GM12875 (cell line): ENCODE measurements around the gene HAUS5.

Source experiments
- H3K4me3 ChIP-seq: one replicate; pipeline ENCODE4 v1.5.1; 2011; ENCODE audit warnings: low read depth, low read length, control low read depth
- TF ChIP-seq, protein P1 (sequence below): IDR thresholded peaks from 2 replicates; pipeline ENCODE4 v1.5.1; 2011; ENCODE audit warnings: low read depth, mild to moderate bottlenecking, control low read depth, inconsistent platforms, low read length, moderate library complexity, borderline replicate concordance; ENCODE audit not compliant: insufficient read depth

HAUS5 gene

DNA sequence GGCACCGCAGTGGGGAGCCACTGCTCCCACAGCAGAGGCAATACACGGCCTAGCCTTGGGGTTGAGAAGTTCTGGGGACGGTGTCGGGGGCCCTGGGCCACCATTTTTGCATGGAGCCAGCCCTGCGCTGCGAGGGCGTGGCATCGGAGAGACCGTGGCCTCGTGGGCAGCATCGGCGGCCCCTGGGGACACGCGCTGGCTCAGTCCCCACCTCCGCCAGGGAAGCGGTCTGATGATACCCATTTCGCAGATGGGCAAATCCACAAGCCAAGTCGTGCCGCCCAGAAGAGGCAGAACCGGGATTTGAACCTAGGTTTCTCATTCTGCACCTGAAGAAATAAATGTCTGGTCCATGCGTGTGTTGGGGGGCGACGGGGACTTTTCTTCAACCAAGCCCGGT lies 52.6 kb downstream of the HAUS5 start:
- H3K4me3 ChIP-seq = no peak overlapping the region
- TF ChIP-seq, protein P1, sequence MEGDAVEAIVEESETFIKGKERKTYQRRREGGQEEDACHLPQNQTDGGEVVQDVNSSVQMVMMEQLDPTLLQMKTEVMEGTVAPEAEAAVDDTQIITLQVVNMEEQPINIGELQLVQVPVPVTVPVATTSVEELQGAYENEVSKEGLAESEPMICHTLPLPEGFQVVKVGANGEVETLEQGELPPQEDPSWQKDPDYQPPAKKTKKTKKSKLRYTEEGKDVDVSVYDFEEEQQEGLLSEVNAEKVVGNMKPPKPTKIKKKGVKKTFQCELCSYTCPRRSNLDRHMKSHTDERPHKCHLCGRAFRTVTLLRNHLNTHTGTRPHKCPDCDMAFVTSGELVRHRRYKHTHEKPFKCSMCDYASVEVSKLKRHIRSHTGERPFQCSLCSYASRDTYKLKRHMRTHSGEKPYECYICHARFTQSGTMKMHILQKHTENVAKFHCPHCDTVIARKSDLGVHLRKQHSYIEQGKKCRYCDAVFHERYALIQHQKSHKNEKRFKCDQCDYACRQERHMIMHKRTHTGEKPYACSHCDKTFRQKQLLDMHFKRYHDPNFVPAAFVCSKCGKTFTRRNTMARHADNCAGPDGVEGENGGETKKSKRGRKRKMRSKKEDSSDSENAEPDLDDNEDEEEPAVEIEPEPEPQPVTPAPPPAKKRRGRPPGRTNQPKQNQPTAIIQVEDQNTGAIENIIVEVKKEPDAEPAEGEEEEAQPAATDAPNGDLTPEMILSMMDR = no peak

- TF ChIP-seq, protein P1 = no peak
- H3K4me3 ChIP-seq = no peak overlapping the region
These were observed 53.1 kb downstream of the HAUS5 start for GRCh38 chr19:35665604-35666003.

DNA sequence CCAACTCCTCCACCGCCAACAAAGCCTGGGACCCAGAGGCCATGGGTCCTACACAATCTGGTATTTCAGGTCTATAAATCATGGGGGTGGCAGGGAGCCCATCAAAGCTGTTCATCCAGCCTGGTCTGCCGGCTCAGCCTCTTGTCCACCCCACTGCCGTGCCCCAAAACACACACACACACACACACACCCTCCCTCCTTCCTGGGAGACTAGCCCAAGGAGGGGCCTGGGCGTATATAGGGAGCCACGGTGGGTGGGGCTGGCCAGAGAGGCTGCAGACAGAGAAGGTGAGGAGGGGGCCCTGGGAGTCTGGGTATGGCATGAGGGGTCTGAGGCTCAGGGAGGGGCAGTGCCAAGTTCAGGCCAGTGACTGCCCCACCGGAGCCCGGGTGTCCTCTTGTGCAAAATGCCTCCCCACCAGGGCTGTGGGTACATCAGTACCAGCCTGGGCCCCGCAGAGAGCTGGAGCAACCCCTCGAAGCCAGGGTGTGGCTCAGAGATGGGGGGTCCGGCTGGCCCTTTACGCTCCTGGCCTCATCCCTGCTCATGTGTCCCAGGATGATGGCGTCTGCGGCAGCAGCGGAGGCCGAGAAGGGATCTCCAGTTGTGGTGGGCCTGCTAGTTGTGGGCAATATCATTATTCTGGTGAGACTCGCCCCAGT lies 53.8 kb downstream of the HAUS5 start, which contains the start of gene UPK1A:
TSS of gene UPK1A (plus strand) at position 267 of the 663 bp plus-strand sequence. CDS start at position 563, 296 bp downstream.
- TF ChIP-seq, protein P1 = no peak
- no peak within 1 kb of the TSS for H3K4me3 ChIP-seq

DNA sequence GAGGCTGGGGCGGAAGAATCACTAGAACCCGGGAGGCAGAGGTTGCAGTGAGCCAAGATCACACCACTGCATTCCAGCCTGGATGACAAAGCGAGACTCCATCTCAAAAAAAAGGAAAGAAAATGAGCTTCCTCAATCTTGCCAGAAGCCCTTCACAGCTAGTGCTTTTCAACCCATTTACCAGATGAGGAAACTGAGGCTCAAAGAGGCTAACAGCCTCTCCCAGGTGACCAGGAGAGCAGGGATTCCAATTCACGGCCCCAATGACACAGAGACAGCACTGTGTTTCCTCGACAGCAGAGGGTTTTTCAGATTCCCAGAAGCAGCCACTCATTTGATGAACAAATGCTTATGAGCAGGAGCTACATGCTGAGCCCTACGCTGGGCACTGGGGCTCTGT lies 57.0 kb downstream of the HAUS5 start:
- TF ChIP-seq, protein P1 = no peak
- no peak overlapping the region for H3K4me3 ChIP-seq

DNA sequence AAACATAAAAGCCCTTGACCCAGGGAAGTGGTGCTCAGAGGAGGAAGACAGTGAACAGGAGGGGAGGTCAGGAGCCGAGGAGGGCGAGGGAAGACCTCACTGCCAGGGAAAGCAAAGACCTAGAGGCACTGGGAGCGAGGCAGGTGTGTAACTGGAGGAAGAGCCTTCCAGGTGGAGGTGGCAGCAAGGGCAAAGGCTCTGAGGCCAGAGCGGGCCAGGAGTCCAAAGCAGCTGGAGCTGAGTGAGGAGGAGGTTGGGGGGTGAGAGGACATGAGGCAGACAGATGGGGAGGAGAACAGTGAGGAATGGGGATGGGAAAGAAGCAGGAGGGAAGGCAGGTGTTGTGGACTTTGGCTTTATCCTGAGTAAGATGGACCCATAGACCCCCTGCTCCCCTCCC lies 57.4 kb downstream of the HAUS5 start:
- TF ChIP-seq, protein P1 = no peak
- H3K4me3 ChIP-seq = no peak overlapping the region

- H3K4me3 ChIP-seq = no peak overlapping the region
- TF ChIP-seq, protein P1 = no peak
These were observed 58.2 kb downstream of the HAUS5 start for GRCh38 chr19:35670686-35671085.

DNA sequence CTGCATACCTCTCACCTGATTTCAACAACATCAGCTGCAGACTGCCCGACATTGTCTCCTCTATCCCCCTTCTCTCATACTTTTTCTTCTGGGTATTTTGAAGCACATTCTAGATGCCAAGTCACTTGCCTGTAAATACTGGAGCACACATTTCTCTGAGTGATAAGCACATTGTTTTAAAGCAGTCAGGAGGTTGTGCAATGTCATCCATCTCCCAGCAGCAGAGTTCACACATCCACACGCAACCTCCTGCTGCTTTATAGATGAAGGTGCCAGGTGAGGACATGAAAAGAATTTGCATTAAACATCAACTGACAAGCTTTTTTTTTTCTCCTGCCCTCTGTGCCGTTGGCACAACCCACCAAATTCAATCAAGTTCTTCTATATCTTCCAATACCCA lies 59.3 kb downstream of the HAUS5 start:
- TF ChIP-seq, protein P1 = no peak
- H3K4me3 ChIP-seq = no peak overlapping the region
